Measurements from ENCODE around the gene ACOT7.

DNA sequence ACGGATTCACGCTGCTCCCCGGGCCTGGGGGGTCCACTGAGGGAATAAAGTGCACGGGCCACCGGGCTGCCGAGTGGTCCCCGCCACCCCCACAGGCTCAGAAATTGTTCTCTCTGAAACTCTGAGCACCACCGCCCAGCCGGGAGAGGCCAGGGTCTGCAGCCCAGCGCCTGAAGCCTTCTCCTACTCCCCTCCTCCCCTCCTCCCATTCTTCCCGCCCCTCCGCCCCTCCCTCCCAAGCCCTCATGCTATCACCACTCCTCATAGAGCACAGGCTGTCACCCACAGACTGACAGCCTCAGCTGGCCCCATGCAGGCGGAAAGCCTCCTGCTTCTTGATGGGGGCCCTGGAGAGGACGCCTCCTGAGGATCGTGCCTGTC, 132.0 kb downstream of the ACOT7 start:
- TF ChIP-seq EZH2 (IDR thresholded peaks at IDR 0.05; ENCODE audit: borderline replicate concordance) (no peak), EZH2phosphoT487 (IDR thresholded peaks at IDR 0.05; ENCODE audit: low read depth, severe bottlenecking, unreplicated experiment) (no peak)
- TF ChIP-seq, protein P1, sequence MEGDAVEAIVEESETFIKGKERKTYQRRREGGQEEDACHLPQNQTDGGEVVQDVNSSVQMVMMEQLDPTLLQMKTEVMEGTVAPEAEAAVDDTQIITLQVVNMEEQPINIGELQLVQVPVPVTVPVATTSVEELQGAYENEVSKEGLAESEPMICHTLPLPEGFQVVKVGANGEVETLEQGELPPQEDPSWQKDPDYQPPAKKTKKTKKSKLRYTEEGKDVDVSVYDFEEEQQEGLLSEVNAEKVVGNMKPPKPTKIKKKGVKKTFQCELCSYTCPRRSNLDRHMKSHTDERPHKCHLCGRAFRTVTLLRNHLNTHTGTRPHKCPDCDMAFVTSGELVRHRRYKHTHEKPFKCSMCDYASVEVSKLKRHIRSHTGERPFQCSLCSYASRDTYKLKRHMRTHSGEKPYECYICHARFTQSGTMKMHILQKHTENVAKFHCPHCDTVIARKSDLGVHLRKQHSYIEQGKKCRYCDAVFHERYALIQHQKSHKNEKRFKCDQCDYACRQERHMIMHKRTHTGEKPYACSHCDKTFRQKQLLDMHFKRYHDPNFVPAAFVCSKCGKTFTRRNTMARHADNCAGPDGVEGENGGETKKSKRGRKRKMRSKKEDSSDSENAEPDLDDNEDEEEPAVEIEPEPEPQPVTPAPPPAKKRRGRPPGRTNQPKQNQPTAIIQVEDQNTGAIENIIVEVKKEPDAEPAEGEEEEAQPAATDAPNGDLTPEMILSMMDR (IDR thresholded peaks at IDR 0.05; ENCODE audit: poor library complexity) = no peak
